HepG2 (cell line): Measurements from ENCODE around the gene BAHCC1. TPM values are rescaled to one million over a fixed set of nuclear protein-coding genes. Genes with fewer than 3 reads are reported as not detected.
A peak's percentile ranks its signal among the peaks of the same experiment; 100 is the strongest.

Experiments used
- AGO1 ChIP-seq: fragments of 200-400 bp; formaldehyde crosslinking; IDR thresholded peaks from 2 replicates; pipeline ENCODE4 v1.6.1; 2017; ENCODE audit warnings: mild to moderate bottlenecking, low read depth, low read length, moderate library complexity; ENCODE audit not compliant: poor library complexity, severe bottlenecking
- DNMT3B ChIP-seq: conservative IDR thresholded peaks from 2 replicates; pipeline ENCODE4 v1.6.1; 2016; ENCODE audit warnings: missing biosample characterization, control low read depth
- EEA1 ChIP-seq: sonication (generic); formaldehyde crosslinking; IDR thresholded peaks from 2 replicates; pipeline ENCODE4 v1.5.1; 2020; ENCODE audit warnings: mild to moderate bottlenecking, missing genetic modification reagents, borderline replicate concordance
- IRF2 ChIP-seq: IDR thresholded peaks from 2 replicates; pipeline ENCODE4 v1.6.1; 2018; ENCODE audit warnings: missing genetic modification reagents, missing compliant biosample characterization
- KDM5B ChIP-seq: sonication (generic); formaldehyde crosslinking; IDR thresholded peaks from 2 replicates; pipeline ENCODE4 v1.4.0; 2020; ENCODE audit warnings: missing genetic modification reagents, mild to moderate bottlenecking, borderline replicate concordance
- REPIN1 ChIP-seq: sonication (generic); formaldehyde crosslinking; IDR thresholded peaks from 2 replicates; pipeline ENCODE4 v1.8.0; 2022; ENCODE audit warnings: missing genetic modification reagents, low read depth, mild to moderate bottlenecking, borderline replicate concordance
- RFX1 ChIP-seq: fragments of 450-650 bp; IDR thresholded peaks from 2 replicates; pipeline ENCODE4 v1.6.1; 2017
- SKI ChIP-seq: fragments of 450-650 bp; IDR thresholded peaks from one replicate; pipeline ENCODE4 v1.6.1; 2018; ENCODE audit warnings: mild to moderate bottlenecking; ENCODE audit not compliant: partially characterized antibody
- TAF1 ChIP-seq: sonication (generic); formaldehyde crosslinking; IDR thresholded peaks from 2 replicates; pipeline ENCODE4 v1.4.0; 2020; ENCODE audit warnings: missing genetic modification reagents
- TEAD3 ChIP-seq: optimal IDR thresholded peaks from 2 replicates; pipeline ENCODE3; 2016; ENCODE audit warnings: borderline replicate concordance
- ZBTB2 ChIP-seq: sonication (generic); formaldehyde crosslinking; IDR thresholded peaks from 2 replicates; pipeline ENCODE4 v1.8.0; 2022; ENCODE audit warnings: low read depth, missing genetic modification reagents
- ZFP91 ChIP-seq: sonication (generic); formaldehyde crosslinking; IDR thresholded peaks from 2 replicates; pipeline ENCODE4 v1.9.0; 2022; ENCODE audit warnings: missing genetic modification reagents, mild to moderate bottlenecking, borderline replicate concordance
- ZNF12 ChIP-seq: sonication (generic); formaldehyde crosslinking; IDR thresholded peaks from 2 replicates; pipeline ENCODE4 v1.5.0; 2020; ENCODE audit warnings: missing genetic modification reagents
- ZNF281 ChIP-seq: sonication (generic); formaldehyde crosslinking; IDR thresholded peaks from 2 replicates; pipeline ENCODE4 v1.4.0; 2020; ENCODE audit warnings: missing genetic modification reagents, borderline replicate concordance
- ZNF329 ChIP-seq: sonication (generic); formaldehyde crosslinking; IDR thresholded peaks from 2 replicates; pipeline ENCODE4 v1.9.0; 2021; ENCODE audit warnings: low read depth, mild to moderate bottlenecking, missing genetic modification reagents
- ZNF550 ChIP-seq: sonication (generic); formaldehyde crosslinking; IDR thresholded peaks from 2 replicates; pipeline ENCODE4 v1.4.0; 2020; ENCODE audit warnings: mild to moderate bottlenecking, missing genetic modification reagents, borderline replicate concordance
- ZNF562 ChIP-seq: sonication (generic); formaldehyde crosslinking; IDR thresholded peaks from 2 replicates; pipeline ENCODE4 v1.8.0; 2022; ENCODE audit warnings: missing genetic modification reagents, borderline replicate concordance
- ZNF615 ChIP-seq: sonication (generic); formaldehyde crosslinking; IDR thresholded peaks from 2 replicates; pipeline ENCODE4 v1.5.0; 2020; ENCODE audit warnings: mild to moderate bottlenecking, missing genetic modification reagents, borderline replicate concordance
- ZNF713 ChIP-seq: sonication (generic); formaldehyde crosslinking; IDR thresholded peaks from 2 replicates; pipeline ENCODE4 v1.4.0; 2020; ENCODE audit warnings: mild to moderate bottlenecking, missing genetic modification reagents
- ZNF800 ChIP-seq: sonication (generic); formaldehyde crosslinking; IDR thresholded peaks from 2 replicates; pipeline ENCODE4 v1.4.0; 2020; ENCODE audit warnings: missing genetic modification reagents
- polyA plus RNA-seq, 8 experiments: library from polyadenylated mRNA; depleted of rRNA in 3 of 8; stranded (reverse) in 7 of 8; unstranded in 1 of 8; fragments of >200 nt; fragmentation: Illumina TruSeq in 4 of 8; extraction: Trizol in 4 of 8; gene quantifications; 2 replicates each; pipeline versions ENCODE4 v1.2.1 to v1.2.3, GENCODE V29; 2011 to 2016; ENCODE audit warnings: low read depth in 4 of 8, missing spikeins in 1 of 8, mixed read lengths in 1 of 8; ENCODE audit not compliant: insufficient read depth in 1 of 8
- total RNA-seq, 5 experiments: library from RNA; depleted of rRNA; stranded (reverse); fragments of >200 nt; fragmentation: Illumina TruSeq; extraction: Trizol; gene quantifications; 2 replicates each; pipeline ENCODE4 v1.2.3, GENCODE V29; 2016; ENCODE audit warnings: low read depth in 1 of 5

Gene BAHCC1
- total and polyA plus RNA-seq, 2 of the 13 experiments (the other 11 are each of a cell fraction or from before 2014, with no cell fraction given): 1.4 to 1.7 TPM

- no peak for TF ChIP-seq AGO1
- peak; percentile 78 for TF ChIP-seq TAF1
- TF ChIP-seq RFX1: no peak
- TF ChIP-seq ZNF329 (CRISPR knock-in tag): no peak
- peak; percentile 35; the same call in 1 of the 2 replicates for TF ChIP-seq ZNF12 (CRISPR knock-in tag)
- peak; percentile 61; the same call in 1 of the 2 replicates for TF ChIP-seq KDM5B
- TF ChIP-seq DNMT3B: 0 out of 2 replicates have a peak, but pooled peaks have one; percentile 73
- TF ChIP-seq TEAD3 (CRISPR knock-in tag): no peak
- no peak; the same call in 1 of the 2 replicates for TF ChIP-seq REPIN1 (CRISPR knock-in tag)
- TF ChIP-seq IRF2 (CRISPR knock-in tag): peak; percentile 63; the same call in 1 of the 2 replicates
- peak; percentile 78 for TF ChIP-seq ZBTB2 (CRISPR knock-in tag)
- TF ChIP-seq ZNF800 (CRISPR knock-in tag): peak; percentile 75
- peak; percentile 90 for TF ChIP-seq ZNF281 (CRISPR knock-in tag)
- TF ChIP-seq ZNF562 (CRISPR knock-in tag): no peak
- TF ChIP-seq EEA1: 0 out of 2 replicates have a peak, but pooled peaks have one; percentile 75
- no peak for TF ChIP-seq ZNF550 (CRISPR knock-in tag)
- TF ChIP-seq ZNF615 (CRISPR knock-in tag): no peak
- peak; percentile 17 for TF ChIP-seq SKI
- 0 out of 2 replicates have a peak, but pooled peaks have one; percentile 37 for TF ChIP-seq ZNF713 (CRISPR knock-in tag)
- peak; percentile 49; the same call in 1 of the 2 replicates for TF ChIP-seq ZFP91 (CRISPR knock-in tag)
These were observed 49.0 kb upstream of the BAHCC1 start (continued) for GRCh38 chr17:81346090-81346907.
